Esophagus (tissue), 2 donors: ENCODE data around the gene ANP32A. TPM values are rescaled to one million over a fixed set of nuclear protein-coding genes. Genes with fewer than 3 reads are reported as not detected.

Experiments
- H3K27ac ChIP-seq, 2 donors: one replicate each; pipeline ENCODE4 v1.5.1; 2013; ENCODE audit warnings: low read depth in 2 of 2, mild to moderate bottlenecking in 2 of 2, inconsistent platforms in 1 of 2, low read length in 1 of 2, moderate library complexity in 1 of 2
- H3K27me3 ChIP-seq, 2 donors: one replicate each; pipeline ENCODE4 v1.6.1; 2013; ENCODE audit warnings: low read length in 2 of 2, control low read depth in 1 of 2, mild to moderate bottlenecking in 1 of 2; ENCODE audit not compliant: insufficient read depth in 2 of 2, control insufficient read depth in 1 of 2
- H3K36me3 ChIP-seq, 2 donors: one replicate each; pipeline ENCODE4 v1.6.1; 2013; ENCODE audit warnings: low read length in 1 of 2; ENCODE audit not compliant: control insufficient read depth in 2 of 2, insufficient read depth in 2 of 2
- H3K4me1 ChIP-seq, 2 donors: one replicate each; pipeline ENCODE4 v1.6.1; 2013; ENCODE audit warnings: low read length in 1 of 2; ENCODE audit not compliant: control insufficient read depth in 2 of 2, insufficient read depth in 2 of 2
- H3K4me3 ChIP-seq, 2 donors: one replicate each; pipeline ENCODE4 v1.5.1; 2013; ENCODE audit warnings: low read length in 2 of 2, mild to moderate bottlenecking in 2 of 2, low read depth in 1 of 2, moderate library complexity in 1 of 2
- H3K9me3 ChIP-seq, 2 donors: one replicate each; pipeline ENCODE4 v1.6.1; 2013; ENCODE audit warnings: mild to moderate bottlenecking in 2 of 2, low read depth in 1 of 2, low read length in 1 of 2, moderate library complexity in 1 of 2; ENCODE audit not compliant: control insufficient read depth in 2 of 2, insufficient read depth in 1 of 2
- WGBS, 2 donors: extraction: QIAGEN DNeasy Blood & Tissue Kit; methylation state at CpG; one replicate each; pipeline ENCODE4 v1.1.7; 2013; 5-methylcytosine and 5-hydroxymethylcytosine counted together
- polyA plus RNA-seq, 2 donors: library from polyadenylated mRNA; stranded (reverse); fragments of 200-250 nt; gene quantifications; one replicate each; pipeline ENCODE4 v1.2.3, GENCODE V29; 2013
- donor health status: healthy with polysubstance abuse.
- donor health status: Bipolar disorder and iron deficiency.

The ANP32A gene
- polyA plus RNA-seq, 2 donors, result 45.5 to 51.7 TPM

DNA sequence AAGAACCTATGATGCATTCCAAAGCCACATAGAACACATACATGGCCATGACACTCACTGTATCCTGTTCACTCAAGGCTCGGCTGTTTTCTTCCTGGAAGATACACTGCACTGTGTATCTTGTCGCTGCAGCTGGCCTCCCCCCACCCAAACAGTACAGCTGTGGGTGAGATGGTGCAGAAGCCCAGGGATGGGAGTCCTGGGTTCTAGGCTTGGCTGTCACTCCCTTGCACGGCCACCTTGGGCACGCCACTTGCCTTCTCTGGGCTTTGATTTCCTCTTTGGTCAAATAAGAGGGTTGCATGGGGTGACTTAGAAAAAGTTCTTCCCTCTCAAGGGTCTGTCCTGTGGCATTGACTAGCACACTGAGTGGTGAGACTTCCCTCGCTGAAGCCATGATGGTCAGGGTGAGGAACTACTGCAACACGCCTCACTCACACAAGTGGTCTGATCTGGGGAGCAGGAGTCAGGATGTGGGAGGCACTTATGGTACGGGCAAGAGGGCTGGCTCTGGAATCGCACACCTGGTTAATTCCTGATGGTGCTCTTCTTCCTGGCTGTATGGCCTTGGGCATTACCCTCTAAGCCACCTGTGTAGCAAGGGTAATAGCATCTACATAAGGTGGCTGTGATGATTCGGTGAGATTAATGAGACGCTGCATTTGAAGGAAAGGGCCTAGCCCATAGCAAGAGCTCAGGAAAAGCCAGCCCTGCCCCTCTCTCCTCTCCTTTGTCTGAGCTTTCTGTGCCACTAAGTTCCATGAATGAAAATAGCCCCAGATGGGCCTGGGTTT lies 44.0 kb downstream of the ANP32A start:
- H3K4me1 ChIP-seq, result peaks cover 2% of the 10 kb centered on the region in 2 donors
- no peak overlapping the region for H3K4me3 ChIP-seq
- H3K36me3 ChIP-seq, result peaks cover 8 to 12% of the 10 kb centered on the region in 2 donors
- peaks cover 0 to 2% of the 10 kb centered on the region in 2 donors for H3K9me3 ChIP-seq
- 88 to 91% methylated on average over 10 of the region's 10 CpGs for WGBS, 2 donors
- peak overlapping the region; percentile 28 to 56 for H3K27ac ChIP-seq
- H3K27me3 ChIP-seq, result no peaks in the 10 kb centered on the region

DNA sequence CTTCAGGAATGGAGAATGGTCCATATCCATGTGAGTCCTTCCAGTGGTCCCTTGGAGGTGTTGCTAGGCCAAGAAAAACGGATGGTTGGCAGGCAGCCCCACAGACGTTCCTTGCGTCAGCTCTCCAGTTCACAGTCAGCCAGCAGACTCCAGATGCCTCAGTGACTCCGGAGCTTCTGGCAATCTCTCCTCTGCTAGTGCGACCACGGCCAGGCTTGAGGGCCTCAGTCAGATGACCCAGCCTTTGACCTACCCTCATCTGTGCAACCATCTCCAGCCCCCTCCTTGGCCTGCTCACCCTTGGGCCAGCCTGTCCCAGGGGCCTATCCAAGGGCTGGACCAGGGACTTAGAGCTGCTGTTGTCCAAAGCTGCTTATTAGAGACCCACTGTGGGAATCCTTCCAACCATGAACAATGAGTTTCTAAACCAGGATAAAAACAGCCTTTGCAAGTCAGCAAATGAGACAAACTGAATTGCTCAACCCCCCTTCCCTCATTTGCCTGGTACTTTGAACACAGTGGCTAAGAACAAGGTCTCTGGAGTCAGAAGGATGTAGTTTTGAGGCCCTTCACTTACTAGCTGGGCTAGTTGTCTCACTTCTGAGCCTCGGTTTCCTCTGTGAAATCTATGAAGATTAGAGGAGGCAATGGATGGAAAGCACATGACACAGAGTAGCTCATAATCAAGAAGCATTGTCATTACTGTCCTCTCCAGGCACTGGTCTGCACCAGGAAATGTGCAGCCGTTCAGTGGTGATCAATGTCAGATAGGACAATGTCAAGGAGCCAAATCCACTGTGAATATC lies 44.8 kb downstream of the ANP32A start:
- Histone ChIP-seq H3K9me3 (peaks cover 0 to 2% of the 10 kb centered on the region in 2 donors), H3K36me3 (peaks cover 8 to 12% of the 10 kb centered on the region in 2 donors), H3K4me1 (peaks cover 2% of the 10 kb centered on the region in 2 donors), H3K27me3 (no peaks in the 10 kb centered on the region), H3K4me3 (no peak overlapping the region), H3K27ac (peak overlapping the region; percentile 38 to 56)
- 64 to 66% methylated on average over 8 of the region's 8 CpGs for WGBS, 2 donors

DNA sequence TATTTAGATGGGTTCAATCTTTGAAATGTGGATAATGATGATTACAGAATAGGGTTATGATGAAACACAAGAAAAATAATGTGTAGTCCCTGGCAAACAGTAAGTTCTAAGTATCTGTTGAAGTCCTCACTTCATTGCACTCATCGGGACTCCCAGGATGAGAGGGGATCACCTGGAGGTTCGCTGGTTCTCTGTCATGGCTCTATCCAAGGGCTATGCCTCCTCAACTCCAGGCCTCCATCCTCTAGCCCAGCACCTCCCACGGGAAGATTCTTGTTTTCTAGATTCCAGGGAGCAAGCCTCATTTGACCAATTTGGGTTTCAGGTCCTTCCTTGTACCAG lies 45.5 kb downstream of the ANP32A start:
- peaks cover 8 to 10% of the 10 kb centered on the region in 2 donors for H3K36me3 ChIP-seq
- H3K27ac ChIP-seq, result peak overlapping the region; percentile 8 to 38
- H3K4me1 ChIP-seq, result peaks cover 2% of the 10 kb centered on the region in 2 donors
- no peaks in the 10 kb centered on the region for H3K27me3 ChIP-seq
- 89 to 98% methylated on average over 3 of the region's 3 CpGs for WGBS, 2 donors
- peaks cover 0 to 2% of the 10 kb centered on the region in 2 donors for H3K9me3 ChIP-seq
- no peak overlapping the region for H3K4me3 ChIP-seq

DNA sequence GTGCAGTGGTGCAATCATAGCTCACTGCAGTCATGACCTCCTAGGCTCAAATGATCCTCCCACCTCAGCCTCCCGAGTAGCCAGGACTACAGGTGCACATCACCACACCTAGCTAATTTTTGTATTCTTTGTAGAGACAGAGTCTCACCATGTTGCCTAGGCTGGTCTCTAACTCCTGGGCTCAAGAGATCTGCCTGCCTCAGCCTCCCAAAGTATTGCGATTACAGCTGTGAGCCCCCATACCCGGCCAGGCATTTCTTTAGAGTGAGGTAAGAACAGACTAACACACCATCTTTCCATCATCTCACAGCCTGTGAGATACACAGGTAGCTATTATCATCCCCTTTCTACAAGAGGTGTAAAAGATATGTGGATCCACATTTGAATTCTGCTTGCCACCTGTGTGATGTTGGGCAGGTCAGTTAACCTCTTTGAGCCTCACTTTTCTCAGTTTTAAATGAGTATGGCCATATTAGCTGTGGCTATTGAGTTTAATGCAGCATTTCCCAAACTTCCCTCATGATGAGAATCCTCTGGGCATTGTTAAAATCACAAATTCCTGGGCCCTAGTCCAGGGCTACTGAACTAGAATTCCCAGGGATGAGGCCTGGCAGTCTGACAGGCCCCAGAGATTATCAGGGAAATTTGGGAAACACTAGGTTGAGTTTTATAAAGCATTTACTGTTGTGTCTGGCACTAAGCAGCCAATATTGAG lies 46.0 kb downstream of the ANP32A start:
- H3K27me3 ChIP-seq, result no peaks in the 10 kb centered on the region
- peaks cover 2% of the 10 kb centered on the region in 2 donors for H3K4me1 ChIP-seq
- H3K9me3 ChIP-seq, result peaks cover 0 to 2% of the 10 kb centered on the region in 2 donors
- no peak overlapping the region for H3K4me3 ChIP-seq
- H3K36me3 ChIP-seq, result peaks cover 6 to 7% of the 10 kb centered on the region in 2 donors
- no peak overlapping the region for H3K27ac ChIP-seq
- 92 to 96% methylated on average over 3 of the region's 3 CpGs for WGBS, 2 donors

DNA sequence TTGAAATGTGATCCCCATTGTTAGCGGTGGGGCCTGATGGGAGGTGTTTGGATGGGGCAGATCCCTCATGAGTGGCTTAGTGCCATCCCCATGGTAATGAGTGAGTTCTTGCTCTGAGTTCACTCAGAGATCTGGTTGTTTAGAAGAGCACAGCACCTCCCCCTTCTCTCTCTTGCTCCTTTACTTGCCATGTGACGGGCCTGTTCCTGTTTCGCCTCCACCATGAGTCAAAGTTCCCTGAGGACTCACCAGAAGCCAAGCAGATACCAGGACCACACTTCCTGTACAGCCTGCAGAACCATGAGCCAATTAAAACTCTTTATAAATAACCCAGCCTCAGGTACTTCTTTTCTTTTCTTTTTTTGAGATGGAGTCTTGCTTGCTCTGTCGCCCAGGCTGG lies 46.6 kb downstream of the ANP32A start:
- 90 to 93% methylated on average over 4 of the region's 4 CpGs for WGBS, 2 donors
- no peak overlapping the region for H3K27ac ChIP-seq
- H3K36me3 ChIP-seq, result peaks cover 2 to 4% of the 10 kb centered on the region in 2 donors
- H3K4me1 ChIP-seq, result peaks cover 2% of the 10 kb centered on the region in 2 donors
- H3K27me3 ChIP-seq, result no peaks in the 10 kb centered on the region
- no peak overlapping the region for H3K4me3 ChIP-seq
- peaks cover 0 to 2% of the 10 kb centered on the region in 2 donors for H3K9me3 ChIP-seq

DNA sequence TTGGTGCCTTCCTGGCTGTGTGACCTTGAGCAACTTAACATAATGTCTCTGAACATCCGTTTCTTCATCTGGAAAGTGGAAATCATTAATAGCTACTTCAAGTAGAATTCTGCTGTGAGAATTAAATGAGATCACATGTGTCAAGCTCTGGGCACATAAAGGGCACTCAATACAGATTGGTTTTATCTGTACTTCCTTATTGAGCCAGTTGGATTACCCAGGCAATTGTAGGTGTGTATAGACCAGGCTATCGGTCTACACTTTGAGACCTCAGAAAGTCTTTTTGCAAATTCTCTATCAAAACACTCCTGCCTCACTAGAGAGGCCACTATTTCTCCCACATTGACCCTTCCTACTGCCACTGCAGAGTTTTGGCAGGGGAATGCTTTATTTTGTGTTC lies 47.7 kb downstream of the ANP32A start:
- Histone ChIP-seq H3K36me3 (peaks cover 0 to 4% of the 10 kb centered on the region in 2 donors), H3K4me1 (peaks cover 2% of the 10 kb centered on the region in 2 donors), H3K27me3 (no peaks in the 10 kb centered on the region), H3K4me3 (no peak overlapping the region), H3K27ac (no peak overlapping the region), H3K9me3 (peaks cover 0 to 2% of the 10 kb centered on the region in 2 donors)
- 79 to 85% methylated on average over 2 of the region's 2 CpGs for WGBS, 2 donors

DNA sequence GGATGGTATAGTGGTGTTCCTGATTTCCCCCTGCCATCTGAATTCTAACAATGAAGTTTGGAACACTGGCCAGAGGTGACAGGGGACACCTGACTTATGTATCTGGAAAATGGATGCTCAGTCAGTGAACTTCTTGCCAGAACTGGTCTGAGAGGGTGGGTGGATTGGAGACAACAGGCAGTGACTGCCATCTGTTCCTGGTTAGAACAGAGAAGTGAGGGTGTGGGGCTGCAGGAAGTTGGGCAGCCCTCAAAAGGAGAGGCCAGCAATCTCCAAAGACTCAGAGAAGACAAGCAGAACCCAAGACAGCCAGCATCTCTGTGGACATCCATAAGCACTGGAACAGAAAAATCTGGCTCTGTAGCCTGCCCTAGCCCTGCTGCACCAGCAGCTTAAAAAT lies 50.5 kb downstream of the ANP32A start:
- peaks cover 0 to 2% of the 10 kb centered on the region in 2 donors for H3K9me3 ChIP-seq
- no peaks in the 10 kb centered on the region for H3K4me1 ChIP-seq
- H3K27me3 ChIP-seq, result no peaks in the 10 kb centered on the region
- H3K4me3 ChIP-seq, result no peak overlapping the region
- no peak overlapping the region for H3K27ac ChIP-seq
- no peaks in the 10 kb centered on the region for H3K36me3 ChIP-seq

DNA sequence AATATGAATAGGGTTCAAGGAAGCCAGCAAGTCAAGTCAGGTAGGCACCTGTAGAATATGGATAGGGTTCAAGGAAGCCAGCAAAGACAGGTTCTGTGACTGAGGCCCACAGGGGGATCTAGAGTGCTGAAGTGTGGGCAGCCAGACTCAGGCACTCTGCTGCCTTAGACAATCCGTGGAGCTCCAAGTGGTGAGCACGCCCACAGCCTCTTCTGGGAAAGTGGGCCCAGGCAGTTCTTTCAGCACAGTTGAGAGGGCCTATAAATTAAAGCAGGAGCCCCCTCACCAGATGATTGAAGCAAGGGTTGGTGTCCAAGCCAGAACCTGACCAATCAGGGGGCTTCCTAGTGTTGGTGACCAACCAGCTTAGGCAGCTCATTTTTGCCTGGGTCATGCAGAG lies 51.0 kb downstream of the ANP32A start:
- H3K36me3 ChIP-seq, result no peaks in the 10 kb centered on the region
- no peaks in the 10 kb centered on the region for H3K4me1 ChIP-seq
- H3K4me3 ChIP-seq, result no peak overlapping the region
- peaks cover 0 to 2% of the 10 kb centered on the region in 2 donors for H3K9me3 ChIP-seq
- H3K27ac ChIP-seq, result no peak overlapping the region
- no peaks in the 10 kb centered on the region for H3K27me3 ChIP-seq
- 88 to 95% methylated on average over 2 of the region's 2 CpGs for WGBS, 2 donors

DNA sequence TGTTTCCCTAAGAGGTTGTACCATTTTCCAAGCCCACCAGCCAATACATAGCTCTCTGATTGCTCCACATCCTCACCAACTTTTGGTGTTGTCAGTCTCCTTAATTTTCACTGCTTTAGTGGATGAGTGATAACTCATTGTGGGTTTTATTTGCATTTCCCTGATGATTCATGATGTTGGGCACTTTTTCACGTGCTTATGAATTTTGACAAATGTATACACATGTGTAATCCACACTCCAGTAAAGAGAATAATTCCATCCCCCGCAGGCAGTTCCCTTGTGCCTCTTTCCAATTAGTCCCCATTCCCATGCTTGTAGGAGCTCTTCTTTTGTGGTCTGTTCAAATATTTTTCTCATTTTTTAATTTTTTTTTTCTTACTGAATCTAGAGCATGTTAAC lies 52.4 kb downstream of the ANP32A start:
- Histone ChIP-seq H3K4me1 (no peaks in the 10 kb centered on the region), H3K9me3 (no peaks in the 10 kb centered on the region), H3K27ac (no peak overlapping the region), H3K36me3 (no peaks in the 10 kb centered on the region), H3K4me3 (no peak overlapping the region), H3K27me3 (no peaks in the 10 kb centered on the region)
- 3 to 9% methylated on average over 2 of the region's 2 CpGs for WGBS, 2 donors
